ENCODE results near the gene PI4K2B. TPM values are rescaled to one million over a fixed set of nuclear protein-coding genes. Genes with fewer than 3 reads are reported as not detected.
"Not testable (repeated sequence)": the region's sequence is repeated elsewhere in the genome, so short reads cannot be mapped to it uniquely, and the experiment has no call there.

Gene PI4K2B
- total and polyA plus RNA-seq, 4 donors = 12.3 to 34.7 (median 19.4) TPM

DNA sequence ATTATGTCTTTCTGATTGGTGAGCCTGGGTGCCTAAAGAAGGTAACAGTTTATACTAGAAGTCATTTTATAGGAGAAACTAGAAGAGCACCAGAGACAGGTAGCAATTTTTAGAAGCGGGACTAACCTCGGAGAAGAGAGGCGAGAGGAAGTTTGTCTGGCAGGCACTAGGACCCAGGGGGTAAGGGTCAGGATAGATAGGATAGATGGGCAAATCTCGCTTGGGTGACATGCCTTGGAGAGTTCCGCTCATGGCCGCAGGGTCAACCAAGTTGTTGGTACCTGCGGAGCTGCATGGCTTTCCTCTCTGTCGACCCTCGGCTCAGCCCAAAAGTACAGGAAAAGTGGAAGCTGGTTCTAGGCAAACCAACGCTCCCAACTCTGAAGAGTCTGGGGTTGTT lies 11.3 kb downstream of the PI4K2B start:
- no peak for DNase-seq (ENCODE audit: low spot score)
- no peak overlapping the region for H3K4me3 ChIP-seq (ENCODE audit: low read depth in 1 of 3, low read length in 3 of 3)
- H3K27ac ChIP-seq (ENCODE audit: low read depth in 1 of 2, low read length in 2 of 2) = no peak overlapping the region
- H3K36me3 ChIP-seq (ENCODE audit: control insufficient read depth in 4 of 4, insufficient read depth in 3 of 4, low read depth in 1 of 4, low read length in 3 of 4) = peaks cover 0 to 1% (median 0%) of the 10 kb centered on the region in 4 donors
- H3K9me3 ChIP-seq (ENCODE audit: control insufficient read depth in 4 of 4, low read length in 3 of 4) = no peaks in the 10 kb centered on the region
- TF ChIP-seq, protein P1, sequence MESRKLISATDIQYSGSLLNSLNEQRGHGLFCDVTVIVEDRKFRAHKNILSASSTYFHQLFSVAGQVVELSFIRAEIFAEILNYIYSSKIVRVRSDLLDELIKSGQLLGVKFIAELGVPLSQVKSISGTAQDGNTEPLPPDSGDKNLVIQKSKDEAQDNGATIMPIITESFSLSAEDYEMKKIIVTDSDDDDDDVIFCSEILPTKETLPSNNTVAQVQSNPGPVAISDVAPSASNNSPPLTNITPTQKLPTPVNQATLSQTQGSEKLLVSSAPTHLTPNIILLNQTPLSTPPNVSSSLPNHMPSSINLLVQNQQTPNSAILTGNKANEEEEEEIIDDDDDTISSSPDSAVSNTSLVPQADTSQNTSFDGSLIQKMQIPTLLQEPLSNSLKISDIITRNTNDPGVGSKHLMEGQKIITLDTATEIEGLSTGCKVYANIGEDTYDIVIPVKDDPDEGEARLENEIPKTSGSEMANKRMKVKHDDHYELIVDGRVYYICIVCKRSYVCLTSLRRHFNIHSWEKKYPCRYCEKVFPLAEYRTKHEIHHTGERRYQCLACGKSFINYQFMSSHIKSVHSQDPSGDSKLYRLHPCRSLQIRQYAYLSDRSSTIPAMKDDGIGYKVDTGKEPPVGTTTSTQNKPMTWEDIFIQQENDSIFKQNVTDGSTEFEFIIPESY (IDR thresholded peaks at IDR 0.05) = no peak
- TF ChIP-seq FOXA2 (IDR thresholded peaks at IDR 0.05) (no peak), HNF4A (conservative IDR thresholded peaks at IDR 0.05) (no peak), YY1 (IDR thresholded peaks at IDR 0.05) (no peak), JUND (IDR thresholded peaks at IDR 0.05) (no peak), FOXA1 (IDR thresholded peaks at IDR 0.05) (no peak)
- TF ChIP-seq, protein P2, sequence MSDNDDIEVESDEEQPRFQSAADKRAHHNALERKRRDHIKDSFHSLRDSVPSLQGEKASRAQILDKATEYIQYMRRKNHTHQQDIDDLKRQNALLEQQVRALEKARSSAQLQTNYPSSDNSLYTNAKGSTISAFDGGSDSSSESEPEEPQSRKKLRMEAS (IDR thresholded peaks at IDR 0.05) = no peak
- TF ChIP-seq, protein P3, sequence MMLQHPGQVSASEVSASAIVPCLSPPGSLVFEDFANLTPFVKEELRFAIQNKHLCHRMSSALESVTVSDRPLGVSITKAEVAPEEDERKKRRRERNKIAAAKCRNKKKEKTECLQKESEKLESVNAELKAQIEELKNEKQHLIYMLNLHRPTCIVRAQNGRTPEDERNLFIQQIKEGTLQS (IDR thresholded peaks at IDR 0.05) = no peak
- H3K4me1 ChIP-seq (ENCODE audit: control insufficient read depth in 4 of 4, insufficient read depth in 4 of 4, low read length in 3 of 4) = peaks cover 0 to 20% (median 5%) of the 10 kb centered on the region in 4 donors
- H3K27me3 ChIP-seq (ENCODE audit: control insufficient read depth in 4 of 4, insufficient read depth in 4 of 4, low read length in 3 of 4) = no peaks in the 10 kb centered on the region
- no peak overlapping the region for H3K9ac ChIP-seq (ENCODE audit: low read depth in 1 of 2, low read length in 2 of 2)
- WGBS = 97% methylated on average over 10 of the region's 10 CpGs

DNA sequence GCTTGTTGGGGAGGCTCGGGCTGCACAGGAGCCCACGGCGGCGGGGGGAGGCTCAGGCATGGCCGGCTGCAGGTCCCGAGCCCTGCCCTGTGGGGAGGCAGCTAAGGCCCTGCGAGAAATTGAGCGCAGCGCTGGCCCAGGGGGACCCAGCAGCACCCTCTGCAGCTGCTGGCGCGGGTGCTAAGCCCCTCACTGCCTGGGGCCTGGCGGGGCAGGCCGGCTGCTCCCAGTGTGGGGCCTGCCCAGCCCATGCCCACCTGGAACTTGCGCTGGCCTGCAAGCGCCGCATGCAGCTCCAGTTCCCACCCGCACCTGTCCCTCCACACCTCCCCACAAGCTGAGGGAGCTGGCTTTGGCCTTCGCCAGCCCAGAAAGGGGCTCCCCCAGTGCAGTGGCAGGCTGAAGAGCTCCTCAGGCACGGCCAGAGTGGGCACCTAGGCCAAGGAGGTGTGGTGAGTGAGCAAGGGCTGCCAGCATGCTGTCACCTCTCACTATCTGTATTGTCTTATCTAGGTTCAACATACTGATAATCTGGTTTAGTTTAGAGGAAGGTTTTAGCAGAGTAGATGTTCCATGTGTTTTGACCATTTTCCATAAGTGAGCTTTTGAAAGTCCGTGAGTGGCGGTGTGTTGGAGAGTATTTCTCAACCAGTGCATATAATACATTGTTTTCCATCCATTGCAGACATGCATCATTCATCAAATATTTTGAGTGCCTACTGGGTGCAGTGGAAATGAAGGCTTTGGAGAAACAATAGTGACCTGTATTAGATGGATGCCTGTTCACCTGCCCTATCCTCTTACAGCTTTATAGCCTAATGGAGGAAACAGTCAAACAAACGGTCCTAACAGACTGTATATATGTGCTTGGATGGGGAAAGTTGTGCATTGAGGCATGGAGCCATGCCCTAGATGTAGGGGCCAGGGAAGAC lies 13.1 kb downstream of the PI4K2B start:
- DNase-seq (ENCODE audit: low spot score) = no peak
- Histone ChIP-seq H3K4me3 (ENCODE audit: low read depth in 1 of 3, low read length in 3 of 3) (no peak overlapping the region), H3K27me3 (ENCODE audit: control insufficient read depth in 4 of 4, insufficient read depth in 4 of 4, low read length in 3 of 4) (no peaks in the 10 kb centered on the region), H3K27ac (ENCODE audit: low read depth in 1 of 2, low read length in 2 of 2) (no peak overlapping the region), H3K9ac (ENCODE audit: low read depth in 1 of 2, low read length in 2 of 2) (no peak overlapping the region), H3K9me3 (ENCODE audit: control insufficient read depth in 4 of 4, low read length in 3 of 4) (no peaks in the 10 kb centered on the region), H3K4me1 (ENCODE audit: control insufficient read depth in 4 of 4, insufficient read depth in 4 of 4, low read length in 3 of 4) (peaks cover 5 to 30% (median 11%) of the 10 kb centered on the region in 4 donors), H3K36me3 (ENCODE audit: control insufficient read depth in 4 of 4, insufficient read depth in 3 of 4, low read depth in 1 of 4, low read length in 3 of 4) (peaks cover 0 to 1% (median 0%) of the 10 kb centered on the region in 4 donors)
- TF ChIP-seq GABPA (IDR thresholded peaks at IDR 0.05 in 1 of 2, conservative IDR thresholded peaks at IDR 0.05 in 1 of 2) = no peak
- no peak for TF ChIP-seq NR2F2 (IDR thresholded peaks at IDR 0.05)
- TF ChIP-seq RAD21 (IDR thresholded peaks at IDR 0.05) = no peak
- no peak for TF ChIP-seq JUND (IDR thresholded peaks at IDR 0.05)
- TF ChIP-seq, protein P3 (IDR thresholded peaks at IDR 0.05) = no peak
- WGBS = 91% methylated on average over 22 of the region's 22 CpGs

DNA sequence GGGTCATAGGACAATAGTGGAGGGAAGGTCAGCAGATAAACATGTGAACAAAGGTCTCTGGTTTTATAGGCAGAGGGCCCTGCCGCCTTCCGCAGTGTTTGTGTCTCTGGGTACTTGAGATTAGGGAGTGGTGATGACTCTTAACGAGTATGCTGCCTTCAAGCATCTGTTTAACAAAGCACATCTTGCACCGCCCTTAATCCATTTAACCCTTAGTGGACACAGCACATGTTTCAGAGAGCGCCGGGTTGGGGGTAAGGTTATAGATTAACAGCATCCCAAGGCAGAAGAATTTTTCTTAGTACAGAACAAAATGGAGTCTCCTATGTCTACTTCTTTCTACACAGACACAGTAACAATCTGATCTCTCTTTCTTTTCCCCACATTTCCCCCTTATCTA lies 15.0 kb downstream of the PI4K2B start:
- not testable (repeated sequence) for H3K4me3 ChIP-seq (ENCODE audit: low read depth in 1 of 3, low read length in 3 of 3); H3K27ac ChIP-seq (ENCODE audit: low read depth in 1 of 2, low read length in 2 of 2); H3K9me3 ChIP-seq (ENCODE audit: control insufficient read depth in 4 of 4, low read length in 3 of 4); DNase-seq (ENCODE audit: low spot score); H3K9ac ChIP-seq (ENCODE audit: low read depth in 1 of 2, low read length in 2 of 2); H3K36me3 ChIP-seq (ENCODE audit: control insufficient read depth in 4 of 4, insufficient read depth in 3 of 4, low read depth in 1 of 4, low read length in 3 of 4); H3K27me3 ChIP-seq (ENCODE audit: control insufficient read depth in 4 of 4, insufficient read depth in 4 of 4, low read length in 3 of 4)
- peaks cover 18 to 44% (median 21%) of the 10 kb centered on the region in 4 donors for H3K4me1 ChIP-seq (ENCODE audit: control insufficient read depth in 4 of 4, insufficient read depth in 4 of 4, low read length in 3 of 4)
- 61% methylated on average over 6 of the region's 6 CpGs for WGBS

DNA sequence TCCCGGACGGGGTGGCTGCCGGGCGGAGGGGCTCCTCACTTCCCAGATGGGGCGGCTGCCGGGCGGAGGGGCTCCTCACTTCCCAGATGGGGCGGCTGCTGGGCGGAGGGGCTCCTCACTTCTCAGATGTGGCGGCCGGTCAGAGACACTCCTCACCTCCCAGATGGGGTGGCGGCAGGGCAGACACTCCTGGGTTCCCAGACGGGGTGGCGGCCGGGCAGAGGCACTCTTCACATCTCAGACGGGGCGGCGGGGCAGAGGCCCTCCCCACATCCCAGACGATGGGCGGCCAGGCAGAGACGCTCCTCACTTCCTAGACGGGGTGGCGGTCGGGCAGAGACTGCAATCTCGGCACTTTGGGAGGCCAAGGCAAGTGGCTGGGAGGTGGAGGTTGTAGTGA lies 15.7 kb downstream of the PI4K2B start:
- H3K36me3 ChIP-seq (ENCODE audit: control insufficient read depth in 4 of 4, insufficient read depth in 3 of 4, low read depth in 1 of 4, low read length in 3 of 4); H3K9ac ChIP-seq (ENCODE audit: low read depth in 1 of 2, low read length in 2 of 2); H3K27ac ChIP-seq (ENCODE audit: low read depth in 1 of 2, low read length in 2 of 2); H3K9me3 ChIP-seq (ENCODE audit: control insufficient read depth in 4 of 4, low read length in 3 of 4); H3K27me3 ChIP-seq (ENCODE audit: control insufficient read depth in 4 of 4, insufficient read depth in 4 of 4, low read length in 3 of 4); DNase-seq (ENCODE audit: low spot score); H3K4me3 ChIP-seq (ENCODE audit: low read depth in 1 of 3, low read length in 3 of 3): not testable (repeated sequence)
- WGBS = 98% methylated on average over 25 of the region's 25 CpGs
- peaks cover 18 to 44% (median 21%) of the 10 kb centered on the region in 4 donors for H3K4me1 ChIP-seq (ENCODE audit: control insufficient read depth in 4 of 4, insufficient read depth in 4 of 4, low read length in 3 of 4)

Measured in liver (tissue), 9 donors.